ENCODE results near the gene DGKA.
A peak's percentile ranks its signal among the peaks of the same experiment; 100 is the strongest.
"Not testable (repeated sequence)": the region's sequence is repeated elsewhere in the genome, so short reads cannot be mapped to it uniquely, and the experiment has no call there.

The DGKA gene

DNA sequence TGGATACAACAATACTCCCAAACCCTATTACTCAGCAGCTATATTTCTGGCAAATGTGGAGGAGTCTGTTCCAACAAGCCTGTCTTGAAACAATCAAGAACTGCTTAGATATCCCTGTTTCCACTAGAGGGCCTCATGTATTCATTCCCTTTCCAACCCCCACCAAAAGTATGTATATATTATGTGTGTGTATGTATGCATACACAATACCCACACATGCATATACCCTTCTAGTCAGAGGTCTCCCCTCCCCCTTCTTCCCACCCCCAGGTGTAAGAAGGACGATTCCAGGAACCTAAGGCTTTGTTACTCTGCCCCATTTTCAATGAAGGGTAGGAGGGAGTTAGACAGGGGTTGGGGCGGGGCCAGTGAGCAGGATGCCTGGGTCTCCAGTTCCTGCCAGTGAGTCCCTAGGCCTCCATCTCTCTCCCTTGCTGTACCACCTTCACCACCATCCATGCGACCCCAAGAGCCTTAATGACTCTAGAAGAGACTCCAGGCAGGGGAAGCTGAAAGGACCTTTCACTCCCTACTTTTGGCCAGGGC, at the start of gene DGKA:
Gene DGKA (plus strand): TSS at position 392 of the 546 bp plus-strand sequence. CDS start 5,342 bp downstream, outside the sequence.
- DNase-seq (ENCODE audit: low read depth) = peak; percentile 63

DNA sequence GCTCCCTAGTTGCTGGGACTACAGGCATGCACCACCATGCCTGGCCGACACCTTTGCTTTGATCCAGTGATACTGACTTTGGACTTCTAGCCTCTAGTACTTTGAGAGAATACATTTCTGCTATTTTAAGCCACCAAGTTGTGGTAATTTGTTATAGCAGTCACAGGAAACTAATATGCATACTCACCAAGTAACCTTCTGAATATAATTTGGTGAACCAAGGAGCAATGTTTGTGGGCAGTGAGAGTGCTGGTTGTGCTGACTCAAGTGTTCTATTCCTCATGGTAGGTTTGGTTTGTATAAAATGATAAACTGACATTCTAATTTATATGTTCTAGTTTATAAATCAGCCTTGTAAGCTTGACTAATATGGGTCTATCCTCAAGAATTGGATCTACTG, 45.8 kb upstream of the DGKA start:
- DNase-seq (ENCODE audit: low read depth) = no peak

DNA sequence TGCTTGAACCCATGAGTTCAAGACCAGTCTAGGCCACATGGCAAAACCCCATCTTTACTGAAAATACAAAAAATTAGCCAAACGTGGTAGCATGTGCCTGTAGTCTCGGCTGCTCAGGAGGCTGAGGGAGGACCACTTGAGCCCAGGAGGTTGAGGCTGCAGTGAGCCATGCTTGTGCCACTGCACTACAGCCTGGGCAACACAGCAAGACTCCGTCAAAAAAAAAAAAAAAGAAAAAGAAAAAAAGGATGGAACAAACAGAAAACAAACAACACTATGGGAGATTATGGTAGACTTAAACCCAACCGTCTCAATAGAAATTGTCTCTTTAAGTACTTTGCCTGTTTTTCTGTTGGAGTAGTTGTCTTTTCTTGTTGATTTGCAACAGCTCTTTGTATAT, 39.7 kb upstream of the DGKA start:
- no peak for DNase-seq (ENCODE audit: low read depth)

DNA sequence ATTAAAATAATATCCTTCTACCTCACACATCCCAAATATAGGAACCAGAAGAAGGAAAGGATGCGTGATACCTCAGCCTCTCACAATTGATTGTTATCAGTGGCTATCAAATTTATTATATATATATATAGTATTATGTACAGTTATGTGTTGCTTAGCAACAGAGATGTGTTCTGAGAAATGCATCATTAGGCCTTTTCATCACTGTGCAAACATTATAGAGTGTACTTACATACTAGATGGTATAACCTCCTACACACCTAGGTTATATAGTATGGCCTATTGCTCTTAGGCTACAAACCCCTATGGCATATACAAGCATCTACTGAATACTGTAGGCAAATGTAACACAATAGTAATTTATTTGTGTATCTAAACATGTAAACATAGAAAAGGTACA, 37.2 kb upstream of the DGKA start:
- DNase-seq (ENCODE audit: low read depth) = no peak

DNA sequence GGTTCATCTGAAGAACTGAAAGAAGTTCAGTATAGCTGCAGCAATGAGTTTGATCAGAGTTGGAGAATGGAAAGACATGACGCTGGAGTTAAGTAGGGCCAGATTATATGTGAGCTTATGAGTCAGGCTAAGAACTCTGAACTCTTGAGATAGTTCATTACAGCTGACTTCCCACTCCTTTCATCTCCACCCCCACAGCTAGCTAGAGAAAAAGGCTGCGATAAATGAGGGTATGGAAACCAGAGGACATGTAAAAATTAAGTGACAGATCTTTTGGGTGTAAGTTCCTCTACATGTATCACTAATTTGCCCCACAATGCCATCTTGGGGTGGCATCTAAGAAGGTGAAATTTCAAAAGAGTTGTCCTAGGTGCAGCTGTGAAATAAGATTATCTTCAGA, 31.9 kb upstream of the DGKA start:
- peak; percentile 28 for DNase-seq (ENCODE audit: low read depth)

DNA sequence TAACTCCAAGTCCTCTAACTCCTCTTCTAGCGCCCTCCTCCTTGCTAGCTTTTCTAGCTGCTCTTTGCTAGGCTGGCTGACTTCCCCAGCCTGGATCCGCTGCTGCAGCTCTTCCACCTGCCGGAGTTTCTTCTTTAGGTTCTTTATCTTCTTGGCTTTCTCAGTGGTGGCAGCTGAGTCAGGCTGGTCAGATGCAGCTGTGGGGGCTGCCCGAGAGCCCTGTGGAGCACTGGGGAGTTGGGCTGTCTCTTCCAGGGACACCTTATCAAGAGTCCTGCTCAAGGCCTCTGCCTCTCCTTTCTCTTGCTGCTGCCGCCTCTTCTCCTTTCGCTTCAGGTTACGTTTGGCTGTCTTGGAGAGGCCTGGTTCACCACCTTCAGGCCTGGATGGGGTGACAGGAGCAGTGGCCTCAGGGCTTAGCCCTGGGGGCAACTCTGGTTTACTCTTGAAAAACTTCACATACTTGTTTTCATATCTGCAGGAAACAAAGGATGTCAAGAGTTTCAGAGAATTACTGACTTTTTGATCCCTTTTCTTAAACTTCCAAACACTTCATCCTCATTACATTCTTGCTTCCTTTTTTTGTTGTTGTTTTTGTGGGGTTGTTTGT, 29.0 kb upstream of the DGKA start:
- no peak for DNase-seq (ENCODE audit: low read depth)

DNA sequence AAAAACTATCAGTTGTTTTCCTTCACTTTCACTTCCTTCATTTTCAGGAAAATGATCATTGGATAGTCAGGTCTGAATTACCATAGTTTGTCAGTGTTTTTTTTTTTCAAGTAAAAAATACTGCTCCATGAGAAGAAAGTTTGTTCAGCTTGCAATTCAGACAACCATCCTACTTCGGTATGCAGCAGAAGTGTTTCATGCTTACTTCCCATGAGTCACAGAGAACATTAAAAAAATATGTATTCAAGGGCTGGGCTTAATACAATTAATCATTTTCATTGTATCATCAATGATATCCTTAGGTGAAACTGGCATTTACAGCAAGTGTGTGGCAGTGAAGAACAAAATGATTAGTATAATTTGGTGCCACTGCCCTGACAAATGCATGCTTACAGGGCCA, 24.9 kb upstream of the DGKA start:
- DNase-seq (ENCODE audit: low read depth) = no peak

DNA sequence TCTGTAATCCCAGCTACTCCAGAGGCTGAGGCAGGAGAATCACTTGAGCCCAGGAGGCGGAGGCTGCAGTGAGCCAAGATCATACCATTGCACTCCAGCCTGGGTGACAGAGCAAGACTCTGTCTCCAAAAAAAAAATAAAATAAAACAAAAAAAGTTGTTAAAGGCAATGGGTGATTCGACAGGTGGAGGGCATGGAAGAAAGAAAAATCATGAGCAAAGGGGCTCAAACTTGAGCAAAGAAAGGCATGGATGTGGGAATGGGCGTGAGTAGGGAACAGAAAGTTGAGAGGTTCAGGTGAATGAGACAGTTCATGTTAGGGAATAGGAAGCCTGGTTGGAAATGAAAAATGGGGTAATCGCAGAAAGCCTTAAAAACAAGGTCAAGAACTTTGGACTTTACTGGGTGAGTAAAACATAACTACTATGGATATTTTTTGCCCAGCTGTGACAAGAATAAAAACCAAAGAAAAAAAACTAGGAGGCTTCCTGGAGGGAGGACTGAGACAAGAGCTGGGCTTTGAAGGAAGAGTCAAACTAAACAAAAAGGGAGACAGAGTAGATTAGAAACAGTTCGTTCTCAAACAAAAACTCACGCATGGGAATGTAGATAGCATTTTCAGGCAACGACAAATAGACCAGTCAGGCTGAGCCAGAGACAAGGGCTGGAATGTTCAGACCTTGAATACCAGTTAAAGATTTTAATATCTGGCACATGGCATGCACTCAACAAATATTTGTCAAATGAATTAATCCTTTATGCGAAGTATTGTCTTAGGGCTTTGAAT, 22.0 kb upstream of the DGKA start:
- no peak for DNase-seq (ENCODE audit: low read depth)

DNA sequence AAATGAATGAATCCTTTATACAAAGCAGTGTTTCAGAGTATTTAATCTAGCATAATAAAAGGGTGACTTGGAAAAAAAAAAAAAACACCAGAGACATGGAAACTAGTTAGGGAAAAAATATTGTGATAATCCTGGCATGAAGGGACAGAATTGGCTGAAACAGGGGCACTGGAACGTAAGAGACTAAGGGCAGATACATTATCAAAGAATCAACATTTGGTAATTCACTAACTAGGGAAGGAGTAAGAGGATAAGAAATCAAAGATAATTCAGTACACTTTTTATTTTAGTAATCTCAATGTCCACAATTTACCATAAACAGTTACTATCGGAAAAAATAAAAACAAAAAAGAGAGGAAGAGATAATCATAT, 21.5 kb upstream of the DGKA start:
- DNase-seq (ENCODE audit: low read depth) = no peak

DNA sequence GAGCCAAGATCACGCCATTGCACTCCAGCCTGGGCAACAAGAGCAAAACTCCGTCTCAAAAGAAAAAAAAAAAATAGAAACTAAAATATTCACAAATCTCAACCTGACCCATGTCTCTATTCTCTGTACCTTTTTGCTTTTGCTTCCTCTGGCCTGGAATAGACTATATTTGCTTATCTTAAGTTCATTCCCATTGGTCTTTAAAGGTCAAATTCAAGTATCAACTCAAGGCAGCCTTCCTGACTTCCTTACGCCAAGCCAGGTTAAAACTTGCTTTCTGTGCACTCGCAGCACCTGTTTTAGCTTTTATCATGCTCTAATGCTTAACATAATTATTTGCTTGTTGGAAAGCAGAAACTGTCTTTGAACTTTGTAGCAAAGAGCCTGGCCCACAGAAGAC, 18.1 kb upstream of the DGKA start:
- no peak for DNase-seq (ENCODE audit: low read depth)

DNA sequence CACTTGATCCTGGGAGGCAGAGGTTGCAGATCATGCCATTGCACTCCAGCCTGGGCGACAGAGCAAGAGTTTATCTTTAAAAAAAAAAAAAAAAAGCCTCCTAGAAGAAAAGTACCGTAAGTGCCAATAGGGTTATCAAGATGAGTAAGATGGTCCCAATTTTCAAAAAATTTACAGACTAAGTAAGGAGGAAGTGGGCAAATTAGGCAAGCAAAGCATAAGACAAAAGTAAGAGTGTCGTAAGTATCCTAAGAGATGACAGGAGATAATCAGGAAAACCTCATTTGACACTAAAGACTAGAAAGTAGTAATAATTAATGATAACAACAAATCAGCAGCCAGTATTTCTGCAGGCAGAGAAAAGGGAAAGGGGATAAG, 15.5 kb upstream of the DGKA start:
- DNase-seq (ENCODE audit: low read depth) = no peak

DNA sequence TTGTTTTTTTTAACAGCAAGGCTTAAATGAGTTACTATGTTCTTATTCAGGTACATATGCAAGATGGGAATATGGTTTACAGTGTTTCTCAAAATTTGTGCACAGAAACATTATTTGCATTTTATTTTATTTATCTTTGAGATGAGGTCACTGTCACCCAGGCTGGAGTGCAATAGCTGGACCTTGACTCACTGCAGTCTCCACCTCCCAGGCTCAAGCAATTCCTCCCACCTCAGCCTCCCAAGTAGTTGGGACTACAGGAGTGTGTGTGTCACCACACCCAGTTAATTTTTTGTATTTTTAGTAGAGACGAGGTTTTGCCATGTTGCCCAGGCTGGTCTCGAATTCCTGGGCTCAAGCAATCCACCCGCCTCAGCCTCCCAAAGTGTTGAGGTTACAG, 11.9 kb upstream of the DGKA start:
- not testable (repeated sequence) for DNase-seq (ENCODE audit: low read depth)

DNA sequence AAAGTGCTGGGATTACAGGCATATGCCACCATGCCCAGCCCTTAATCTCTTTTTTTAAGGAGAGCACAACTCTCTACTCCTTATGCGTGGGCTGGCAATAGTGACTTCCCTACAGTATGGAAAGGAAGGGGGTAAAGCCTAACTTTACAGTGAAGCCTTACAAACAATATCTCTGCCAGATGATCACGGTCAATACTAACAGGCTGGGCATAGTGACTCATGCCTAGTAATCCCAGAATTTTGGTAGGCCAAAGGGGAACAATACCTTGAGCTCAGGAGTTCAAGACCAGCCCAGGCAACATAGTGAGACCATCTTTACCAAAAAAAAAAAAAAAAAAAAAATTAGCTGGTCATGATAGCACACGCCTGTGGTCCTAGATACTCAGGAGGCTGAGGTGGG, 8.8 kb upstream of the DGKA start:
- DNase-seq (ENCODE audit: low read depth) = no peak

DNA sequence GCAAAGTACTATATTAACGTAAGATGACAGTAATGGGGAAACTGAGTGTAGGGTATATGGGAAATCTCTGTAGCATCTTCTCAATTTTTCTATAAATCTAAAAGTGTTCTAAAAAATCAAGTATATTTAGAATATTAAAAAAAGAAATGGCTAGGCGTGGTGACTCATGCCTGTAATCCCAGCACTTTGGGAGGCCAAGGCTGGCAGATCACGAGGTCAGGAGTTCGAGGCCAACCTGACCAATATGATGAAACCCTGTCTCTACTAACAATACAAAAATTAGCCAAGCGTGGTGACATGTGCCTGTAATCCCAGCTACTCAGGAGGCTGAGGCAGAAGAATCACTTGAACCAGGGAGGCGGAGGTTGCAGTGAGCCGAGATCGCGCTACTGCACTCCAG, 7.3 kb upstream of the DGKA start:
- not testable (repeated sequence) for DNase-seq (ENCODE audit: low read depth)

DNA sequence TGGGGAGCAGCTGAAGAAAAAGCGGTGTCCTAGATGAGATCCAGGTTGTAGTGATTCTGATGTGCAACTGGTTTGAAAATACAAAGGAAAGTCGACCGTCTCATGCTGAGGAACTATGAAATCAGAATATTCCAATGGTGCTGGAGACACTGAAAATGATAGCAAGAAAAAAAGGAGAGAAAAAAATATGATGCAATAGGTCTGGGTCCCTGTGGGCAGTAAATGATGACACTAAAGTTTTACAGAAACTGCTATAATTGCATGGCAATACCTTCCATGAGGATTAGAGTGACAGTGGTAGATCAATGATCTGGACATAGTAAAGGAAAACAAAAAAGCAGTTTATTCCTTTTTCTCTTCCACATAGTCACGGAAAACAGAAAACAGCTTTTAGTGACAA, 5.6 kb upstream of the DGKA start:
- no peak for DNase-seq (ENCODE audit: low read depth)

DNA sequence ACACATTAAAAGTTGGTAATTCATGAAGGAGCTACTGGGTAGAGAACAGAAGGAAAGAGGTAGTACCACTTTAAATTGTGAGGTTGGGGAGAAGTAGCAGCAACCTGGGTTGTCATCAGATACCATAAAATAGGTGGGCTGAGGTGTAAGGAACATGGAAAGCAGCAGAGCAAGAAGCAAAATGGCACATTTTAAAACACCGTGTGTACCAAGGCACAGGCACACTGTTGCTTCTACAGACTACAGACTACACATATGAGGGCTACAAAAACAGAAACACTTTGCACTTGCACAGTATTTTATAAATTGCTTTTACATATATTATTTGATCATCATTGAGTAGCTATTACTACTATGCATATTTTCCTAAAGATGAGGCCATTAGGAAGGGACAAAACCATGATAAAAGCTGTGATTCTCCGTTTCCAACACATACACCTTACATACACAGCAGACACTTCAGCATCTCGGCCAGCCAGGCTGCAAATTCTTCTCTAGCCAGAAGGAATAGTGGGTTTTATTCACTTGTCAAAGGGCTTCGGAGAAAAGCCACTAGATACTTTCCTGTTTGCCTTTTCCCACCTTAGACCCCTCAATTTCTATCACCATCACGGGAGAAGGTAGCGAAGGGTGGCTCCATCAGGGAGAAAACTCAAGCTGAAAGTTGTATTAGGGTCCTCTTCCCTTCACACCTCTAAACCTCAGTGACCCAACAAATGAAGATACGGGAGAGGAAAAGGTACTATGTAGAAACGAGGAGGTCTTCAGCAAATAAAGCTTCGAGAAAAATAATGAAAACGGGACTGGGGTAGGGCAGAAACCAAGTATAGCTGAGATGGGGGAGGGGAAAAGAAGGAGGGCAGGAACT, 4.9 kb upstream of the DGKA start:
- no peak for DNase-seq (ENCODE audit: low read depth)

DNA sequence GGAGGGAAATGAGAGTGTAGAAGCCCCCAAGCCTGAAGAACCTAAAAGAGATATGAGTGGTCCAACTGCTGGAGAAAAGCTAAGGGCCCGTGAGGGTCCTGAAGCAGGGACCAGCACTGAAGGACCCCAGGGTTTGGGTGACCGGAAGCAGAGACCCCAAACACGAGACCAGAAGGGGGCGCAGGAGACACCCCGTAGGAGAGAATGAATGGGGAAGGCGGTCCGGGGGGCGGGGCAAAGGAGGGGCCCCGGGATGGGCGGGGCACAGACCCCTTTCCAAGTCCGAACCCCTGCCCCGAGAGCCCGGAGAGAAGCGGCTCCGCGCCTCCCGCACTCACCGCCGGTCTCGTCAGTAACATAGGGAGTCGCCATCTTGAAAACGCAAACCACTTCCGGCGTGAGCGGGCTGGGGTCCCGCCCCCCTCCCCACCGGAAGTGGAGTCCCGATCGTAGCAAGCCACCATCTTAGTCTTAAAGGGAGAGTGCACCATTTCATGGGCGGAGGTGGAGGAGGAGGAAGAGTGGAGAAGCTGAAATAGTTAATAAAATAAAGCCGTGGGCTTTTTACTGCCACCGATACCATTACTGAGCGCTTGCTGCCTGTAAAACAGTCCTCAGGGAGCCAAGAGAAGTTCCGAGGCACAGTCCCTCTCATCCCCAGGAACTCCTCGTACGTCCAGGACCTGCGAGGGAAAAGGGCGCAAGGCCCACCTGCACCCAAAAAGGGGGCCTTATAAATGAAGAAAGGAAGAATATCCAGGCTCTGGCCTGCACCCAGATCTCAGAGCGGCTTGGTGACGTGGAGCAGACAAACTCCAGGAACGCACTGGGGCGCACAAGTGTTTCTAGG, 4.0 kb upstream of the DGKA start:
- DNase-seq (ENCODE audit: low read depth) = peak; percentile 83

DNA sequence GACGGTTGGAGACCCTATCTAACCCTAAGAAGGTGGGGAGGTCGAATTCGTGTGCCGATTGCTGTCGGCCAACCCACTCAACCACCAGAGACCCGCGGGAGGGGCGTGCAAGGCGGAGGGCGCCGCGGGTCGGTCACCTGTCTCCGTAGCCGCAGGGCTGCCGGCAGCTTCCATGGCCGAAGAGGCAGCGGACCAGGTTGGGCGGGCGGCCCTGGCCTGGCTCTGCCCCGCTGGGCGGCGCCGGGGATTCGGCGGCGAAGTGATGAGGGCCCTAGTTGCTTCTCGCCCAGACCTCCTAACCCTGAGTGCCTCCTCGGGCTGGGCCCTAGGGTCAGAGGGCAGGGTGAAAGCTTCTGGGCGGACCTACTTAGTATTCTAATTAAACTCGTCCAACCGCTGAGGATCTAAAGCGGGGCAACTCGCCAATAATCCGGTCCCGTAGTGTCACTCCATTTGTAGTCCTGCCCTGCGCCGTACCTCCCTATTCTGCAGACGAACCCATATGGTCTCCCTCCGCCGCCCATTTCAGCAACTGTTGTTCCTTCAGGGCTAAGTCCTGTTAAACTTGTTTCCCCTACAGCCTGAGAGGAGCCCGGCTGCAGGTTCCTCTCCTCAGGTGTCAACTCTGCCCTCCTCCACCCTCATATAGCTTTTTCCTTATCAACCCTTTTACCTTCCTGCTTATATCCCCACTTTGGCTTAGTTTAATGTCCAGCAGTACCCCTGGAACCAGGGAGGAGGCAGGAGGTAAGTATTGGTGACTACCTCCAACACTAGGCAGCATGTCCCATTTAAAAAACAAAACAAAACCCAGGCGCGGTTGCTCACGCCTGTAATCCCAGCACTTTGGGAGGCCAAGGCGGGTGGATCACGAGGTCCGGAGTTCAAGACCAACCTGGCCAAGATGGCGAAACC, 3.1 kb upstream of the DGKA start, which contains the start of gene PYM1:
Gene PYM1 (minus strand): TSS at position 307 of the 915 bp plus-strand sequence. CDS start 133 bp downstream, at position 174.
- peak; percentile 16 for DNase-seq (ENCODE audit: low read depth)

DNA sequence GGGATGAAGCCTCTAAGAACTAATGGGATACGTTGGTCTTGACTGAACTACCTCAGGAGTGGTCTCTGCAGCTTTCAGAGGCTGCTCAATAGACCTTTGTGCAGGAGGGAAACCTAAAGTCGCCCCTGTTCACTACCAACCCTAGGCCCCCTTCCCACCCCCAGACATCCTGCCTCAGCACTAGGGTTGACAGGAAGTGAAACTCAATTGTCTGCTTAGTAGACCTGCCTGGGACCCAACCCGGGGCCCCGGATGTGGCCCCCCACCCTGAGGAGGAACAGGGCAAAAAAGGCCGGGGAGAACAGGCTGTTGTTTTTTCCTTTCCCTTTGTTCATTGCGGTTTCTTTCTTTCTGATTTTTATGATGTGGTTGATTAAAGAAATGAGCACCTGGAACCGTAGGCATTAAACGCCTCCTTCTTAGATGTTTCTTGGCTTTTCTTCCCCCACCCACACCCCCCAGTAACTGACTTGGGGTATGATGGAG, 1.6 kb upstream of the DGKA start:
- peak; percentile 85 for DNase-seq (ENCODE audit: low read depth)

DNA sequence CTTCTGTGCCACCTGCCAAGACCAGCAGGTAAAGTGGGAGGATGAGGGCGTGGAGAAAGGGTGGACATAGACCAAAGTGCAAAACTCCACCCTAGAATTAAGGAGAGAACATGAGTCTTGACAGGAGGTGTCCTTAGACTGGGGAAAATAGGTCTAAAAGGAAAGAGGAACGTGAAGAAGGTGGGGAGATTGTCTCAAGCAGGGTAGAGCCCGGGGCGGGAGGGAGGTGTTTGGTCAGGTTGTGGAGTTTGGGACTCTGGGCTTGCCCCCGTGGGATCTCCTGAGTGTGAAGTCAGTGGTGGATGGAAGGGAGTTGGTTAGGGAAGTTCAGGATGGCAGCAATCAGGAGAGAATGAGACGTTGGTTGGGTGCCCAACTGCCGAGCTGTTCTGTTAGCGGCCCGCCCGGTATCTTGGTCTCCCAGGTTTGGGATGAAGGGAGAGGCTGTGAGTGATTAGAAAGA, 386 bp downstream of the DGKA start:
- no peak for DNase-seq (ENCODE audit: low read depth)

Measured in stimulated activated CD4-positive, alpha-beta T cell treated with anti-CD3 and anti-CD28 coated beads, Interleukin-2, amount 100 ng/mL, for 4 hours (primary cell).